GM23248 (cell line): ENCODE data around the gene NMUR1.

Experiments used
- EZH2 ChIP-seq: fragments of 200-600 bp; sonication (generic); IDR thresholded peaks from 2 replicates; pipeline ENCODE4 v1.6.1; 2018; ENCODE audit warnings: antibody characterized with exemption, mild to moderate bottlenecking; ENCODE audit not compliant: insufficient read depth, poor library complexity, severe bottlenecking
- EZH2phosphoT487 ChIP-seq: fragments of 200-600 bp; sonication (generic); IDR thresholded peaks from 2 replicates; pipeline ENCODE4 v1.6.1; 2018; ENCODE audit warnings: antibody characterized with exemption, moderate library complexity, mild to moderate bottlenecking, low read depth; ENCODE audit not compliant: insufficient read depth

GRCh38 chr2:231522418-231523180 lies 7.6 kb downstream of the NMUR1 start:
- TF ChIP-seq EZH2: no peak
- no peak for TF ChIP-seq EZH2phosphoT487
